ENCODE measurements around the gene FBXL12. TPM values are rescaled to one million over a fixed set of nuclear protein-coding genes. Genes with fewer than 3 reads are reported as not detected.
A peak's percentile ranks its signal among the peaks of the same experiment; 100 is the strongest.
"Not testable (repeated sequence)": the region's sequence is repeated elsewhere in the genome, so short reads cannot be mapped to it uniquely, and the experiment has no call there.

The FBXL12 gene
- total RNA-seq, 1 donor from 2014 or later = 19.4 TPM

GRCh38 chr19:9850235-9850959 is 31.5 kb upstream of the FBXL12 start:
- no peaks in the 10 kb centered on the region for H3K9me3 Mint-ChIP-seq
- peaks cover 6% of the 10 kb centered on the region for H3K4me1 Mint-ChIP-seq (ENCODE audit: low read depth)
- no peak overlapping the region for H3K27ac Mint-ChIP-seq
- H3K27me3 Mint-ChIP-seq (ENCODE audit: insufficient read depth) = no peaks in the 10 kb centered on the region
- H3K4me3 Mint-ChIP-seq = no peak overlapping the region
- intact Hi-C loops (cut with micrococcal nuclease) = no loop called here
- DNase-seq (ENCODE audit: low spot score) = no peak
- peaks cover 13% of the 10 kb centered on the region for H3K36me3 Mint-ChIP-seq (ENCODE audit: low read depth)

GRCh38 chr19:9849791-9850190 is 30.9 kb upstream of the FBXL12 start:
- Mint-ChIP-seq H3K27me3 (ENCODE audit: insufficient read depth) (no peaks in the 10 kb centered on the region), H3K27ac (no peak overlapping the region), H3K36me3 (ENCODE audit: low read depth) (peaks cover 16% of the 10 kb centered on the region), H3K9me3 (no peaks in the 10 kb centered on the region), H3K4me3 (no peak overlapping the region), H3K4me1 (ENCODE audit: low read depth) (peaks cover 6% of the 10 kb centered on the region)
- intact Hi-C loops (cut with micrococcal nuclease) = no loop called here
- DNase-seq (ENCODE audit: low spot score) = no peak

- H3K9me3 Mint-ChIP-seq = no peaks in the 10 kb centered on the region
- H3K27ac Mint-ChIP-seq = no peak overlapping the region
- intact Hi-C loops (cut with micrococcal nuclease) = no loop called here
- H3K4me1 Mint-ChIP-seq (ENCODE audit: low read depth) = peaks cover 6% of the 10 kb centered on the region
- H3K4me3 Mint-ChIP-seq = no peak overlapping the region
- DNase-seq (ENCODE audit: low spot score) = no peak
- H3K36me3 Mint-ChIP-seq (ENCODE audit: low read depth) = peaks cover 23% of the 10 kb centered on the region
- no peaks in the 10 kb centered on the region for H3K27me3 Mint-ChIP-seq (ENCODE audit: insufficient read depth)
These were observed 29.9 kb upstream of the FBXL12 start for GRCh38 chr19:9848762-9849161.

GRCh38 chr19:9848060-9848459 is 29.2 kb upstream of the FBXL12 start:
- Mint-ChIP-seq H3K27me3 (ENCODE audit: insufficient read depth) (no peaks in the 10 kb centered on the region), H3K27ac (no peak overlapping the region), H3K4me1 (ENCODE audit: low read depth) (peaks cover 6% of the 10 kb centered on the region), H3K4me3 (no peak overlapping the region), H3K36me3 (ENCODE audit: low read depth) (peaks cover 29% of the 10 kb centered on the region), H3K9me3 (no peaks in the 10 kb centered on the region)
- DNase-seq (ENCODE audit: low spot score) = no peak
- intact Hi-C loops (cut with micrococcal nuclease) = no loop called here

- peaks cover 6% of the 10 kb centered on the region for H3K4me1 Mint-ChIP-seq (ENCODE audit: low read depth)
- peaks cover 36% of the 10 kb centered on the region for H3K36me3 Mint-ChIP-seq (ENCODE audit: low read depth)
- no peaks in the 10 kb centered on the region for H3K27me3 Mint-ChIP-seq (ENCODE audit: insufficient read depth)
- intact Hi-C loops (cut with micrococcal nuclease) = loop anchor here (2.0 kb wide), 1 partner anchor 16 kb away; no protein-coding TSS in a partner anchor
- no peak overlapping the region for H3K4me3 Mint-ChIP-seq
- no peaks in the 10 kb centered on the region for H3K9me3 Mint-ChIP-seq
- DNase-seq (ENCODE audit: low spot score) = no peak
- no peak overlapping the region for H3K27ac Mint-ChIP-seq
These were observed 28.3 kb upstream of the FBXL12 start for GRCh38 chr19:9847087-9847671.

- H3K4me1 Mint-ChIP-seq (ENCODE audit: low read depth); H3K4me3 Mint-ChIP-seq; H3K27me3 Mint-ChIP-seq (ENCODE audit: insufficient read depth); H3K9me3 Mint-ChIP-seq; DNase-seq (ENCODE audit: low spot score); intact Hi-C loops (cut with micrococcal nuclease); H3K27ac Mint-ChIP-seq: not testable (repeated sequence)
- H3K36me3 Mint-ChIP-seq (ENCODE audit: low read depth) = peaks cover 56% of the 10 kb centered on the region
These were observed 24.9 kb upstream of the FBXL12 start for GRCh38 chr19:9843626-9844273.

GRCh38 chr19:9842834-9843625 is 24.2 kb upstream of the FBXL12 start:
- H3K27ac Mint-ChIP-seq = no peak overlapping the region
- no peaks in the 10 kb centered on the region for H3K9me3 Mint-ChIP-seq
- intact Hi-C loops (cut with micrococcal nuclease) = no loop called here
- H3K27me3 Mint-ChIP-seq (ENCODE audit: insufficient read depth) = no peaks in the 10 kb centered on the region
- peaks cover 6% of the 10 kb centered on the region for H3K4me1 Mint-ChIP-seq (ENCODE audit: low read depth)
- H3K36me3 Mint-ChIP-seq (ENCODE audit: low read depth) = peaks cover 55% of the 10 kb centered on the region
- no peak for DNase-seq (ENCODE audit: low spot score)
- H3K4me3 Mint-ChIP-seq = no peak overlapping the region

- intact Hi-C loops (cut with micrococcal nuclease) = no loop called here
- no peaks in the 10 kb centered on the region for H3K9me3 Mint-ChIP-seq
- no peak for DNase-seq (ENCODE audit: low spot score)
- no peak overlapping the region for H3K4me3 Mint-ChIP-seq
- H3K4me1 Mint-ChIP-seq (ENCODE audit: low read depth) = peaks cover 10% of the 10 kb centered on the region
- no peaks in the 10 kb centered on the region for H3K27me3 Mint-ChIP-seq (ENCODE audit: insufficient read depth)
- H3K36me3 Mint-ChIP-seq (ENCODE audit: low read depth) = peaks cover 42% of the 10 kb centered on the region
- H3K27ac Mint-ChIP-seq = no peak overlapping the region
These were observed 20.5 kb upstream of the FBXL12 start for GRCh38 chr19:9839415-9839814.

- no peak for DNase-seq (ENCODE audit: low spot score)
- H3K27me3 Mint-ChIP-seq (ENCODE audit: insufficient read depth) = no peaks in the 10 kb centered on the region
- H3K4me1 Mint-ChIP-seq (ENCODE audit: low read depth) = peaks cover 10% of the 10 kb centered on the region
- H3K36me3 Mint-ChIP-seq (ENCODE audit: low read depth) = peaks cover 34% of the 10 kb centered on the region
- H3K27ac Mint-ChIP-seq = no peak overlapping the region
- intact Hi-C loops (cut with micrococcal nuclease) = no loop called here
- H3K9me3 Mint-ChIP-seq = no peaks in the 10 kb centered on the region
- peak overlapping the region; percentile 22 for H3K4me3 Mint-ChIP-seq
These were observed 19.4 kb upstream of the FBXL12 start for GRCh38 chr19:9838324-9838723.

- Mint-ChIP-seq H3K4me3 (peak overlapping the region; percentile 97), H3K36me3 (ENCODE audit: low read depth) (peaks cover 15% of the 10 kb centered on the region), H3K4me1 (ENCODE audit: low read depth) (peaks cover 10% of the 10 kb centered on the region), H3K27ac (peak overlapping the region; percentile 66), H3K27me3 (ENCODE audit: insufficient read depth) (no peaks in the 10 kb centered on the region), H3K9me3 (no peaks in the 10 kb centered on the region)
- intact Hi-C loops (cut with micrococcal nuclease) = no loop called here
- no peak for DNase-seq (ENCODE audit: low spot score)
These were observed 17.1 kb upstream of the FBXL12 start for GRCh38 chr19:9836021-9836420.

- peak overlapping the region; percentile 66 for H3K27ac Mint-ChIP-seq
- no peaks in the 10 kb centered on the region for H3K27me3 Mint-ChIP-seq (ENCODE audit: insufficient read depth)
- peaks cover 12% of the 10 kb centered on the region for H3K36me3 Mint-ChIP-seq (ENCODE audit: low read depth)
- peaks cover 10% of the 10 kb centered on the region for H3K4me1 Mint-ChIP-seq (ENCODE audit: low read depth)
- DNase-seq (ENCODE audit: low spot score) = no peak
- intact Hi-C loops (cut with micrococcal nuclease) = loop anchor here (1.0 to 2.0 kb wide), 8 partner anchors 8 to 695 kb away; partner anchors contain the start of genes FBXL12, TYK2, UBL5 and ZNF317
- no peaks in the 10 kb centered on the region for H3K9me3 Mint-ChIP-seq
- peak overlapping the region; percentile 97 for H3K4me3 Mint-ChIP-seq
These were observed 16.6 kb upstream of the FBXL12 start for GRCh38 chr19:9835507-9835949.

- Mint-ChIP-seq H3K9me3 (no peaks in the 10 kb centered on the region), H3K27ac (peak within 1 kb of the TSS; percentile 90), H3K36me3 (ENCODE audit: low read depth) (peaks cover 12% of the 10 kb centered on the region), H3K4me3 (peak within 1 kb of the TSS; percentile 97), H3K27me3 (ENCODE audit: insufficient read depth) (no peaks in the 10 kb centered on the region), H3K4me1 (ENCODE audit: low read depth) (peaks cover 10% of the 10 kb centered on the region)
- intact Hi-C loops (cut with micrococcal nuclease) = loop anchor here (1.0 to 2.0 kb wide), 8 partner anchors 8 to 695 kb away; partner anchors contain the start of genes FBXL12, TYK2, UBL5 and ZNF317
- DNase-seq (ENCODE audit: low spot score) = peak; percentile 99
These were observed 16.0 kb upstream of the FBXL12 start, which contains the start of gene PIN1 for GRCh38 chr19:9834726-9835506. PIN1 (plus strand) TSS chr19:9835318; CDS start chr19:9835345, 27 bp downstream.

All from activated T-helper 1 cell treated with anti-CD3 and anti-CD28 coated beads, Interleukin-12 subunit alpha, Interleukin-12 subunit beta, Interleukin-2, Interleukin-4 antibody, amounts not matched to agents 30 ng/mL and 10 ng/mL and 1 ng/mL, durations not matched to agents 14 hours and 24 hours and 36 hours (primary cell).